ENCODE data around the gene RNF10. TPM values are rescaled to one million over a fixed set of nuclear protein-coding genes. Genes with fewer than 3 reads are reported as not detected.
A peak's percentile ranks its signal among the peaks of the same experiment; 100 is the strongest.

Gene RNF10
- total RNA-seq, 1 experiment from 2014 or later = 153 TPM

DNA sequence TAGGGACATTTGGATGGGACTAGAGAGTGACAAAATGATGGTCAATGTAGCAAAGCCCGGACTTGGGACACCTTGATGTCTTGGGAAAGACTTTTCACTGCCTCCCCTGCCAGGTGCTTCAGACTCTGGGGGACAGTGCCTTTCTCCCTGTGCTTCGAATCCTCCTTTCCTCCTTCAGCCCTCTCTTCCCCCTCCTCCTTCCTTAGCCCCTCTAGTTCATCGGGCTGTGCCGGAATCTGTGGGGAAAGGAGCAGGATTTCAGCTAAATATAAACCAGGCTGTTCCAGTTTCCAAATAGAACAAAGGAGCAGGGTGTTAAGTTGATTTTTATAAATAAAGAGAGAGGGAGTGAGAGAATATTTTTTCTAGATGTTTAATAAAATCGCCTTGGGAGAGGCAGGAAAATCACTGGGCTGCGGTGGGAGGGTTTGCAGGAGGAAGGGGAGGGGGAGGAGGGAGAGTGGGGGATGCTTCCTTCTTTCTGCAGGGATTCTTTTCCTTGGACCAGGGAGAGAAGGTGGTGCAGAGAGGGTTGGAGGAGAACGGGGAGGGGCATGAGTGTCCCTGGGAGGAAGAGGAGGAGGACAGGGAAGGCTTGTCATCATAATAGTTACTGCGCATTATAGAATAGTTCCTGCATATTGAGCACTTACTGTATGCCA lies 84.9 kb downstream of the RNF10 start:
- no peak overlapping the region for H2AFZ ChIP-seq (ENCODE audit: low read length)

More for the DNA sequence above, 84.9 kb downstream of the RNF10 start:
- Histone ChIP-seq H3K4ac (ENCODE audit: low read depth, low read length) (no peak overlapping the region), H4K91ac (ENCODE audit: insufficient read length, low read depth, low read length) (no peak overlapping the region), H2BK5ac (ENCODE audit: insufficient read length, low read length) (no peak overlapping the region), H2BK20ac (ENCODE audit: low read depth, low read length, poor library complexity, severe bottlenecking) (no peak overlapping the region), H3T11ph (ENCODE audit: low read length) (no peak overlapping the region), H3K27me3 (ENCODE audit: insufficient read depth, low read length) (no peaks in the 10 kb centered on the region), H3K4me2 (ENCODE audit: insufficient read depth, insufficient read length, low read length) (peak overlapping the region; percentile 32), H3K79me1 (ENCODE audit: insufficient read depth, low read depth, low read length, poor library complexity, severe bottlenecking) (no peaks in the 10 kb centered on the region), H4K5ac (ENCODE audit: insufficient read length, low read depth, low read length) (no peak overlapping the region), H2BK120ac (ENCODE audit: low read depth, low read length, poor library complexity, severe bottlenecking) (no peak overlapping the region), H4K20me1 (ENCODE audit: control insufficient read depth, insufficient read depth, insufficient read length) (no peaks in the 10 kb centered on the region), H3K27ac (ENCODE audit: insufficient read length, low read depth, low read length) (no peak overlapping the region), H3K9me3 (ENCODE audit: control insufficient read depth, low read depth, low read length) (no peaks in the 10 kb centered on the region), H3K56ac (ENCODE audit: insufficient read length, low read depth, low read length) (no peak overlapping the region), H2BK12ac (ENCODE audit: insufficient read length, low read depth, low read length) (no peak overlapping the region), H3K23me2 (ENCODE audit: insufficient read length, low read depth, low read length, poor library complexity, severe bottlenecking) (no peaks in the 10 kb centered on the region), H3K14ac (ENCODE audit: insufficient read depth, low read length) (no peak overlapping the region), H3K79me2 (ENCODE audit: insufficient read depth, low read length) (no peaks in the 10 kb centered on the region), H3K9ac (ENCODE audit: extremely low read depth, insufficient read length, low read length) (no peak overlapping the region), H3K4me1 (ENCODE audit: insufficient read depth, low read length) (peaks cover 4% of the 10 kb centered on the region; the same call in 1 of the 2 replicates), H3K18ac (ENCODE audit: insufficient read length, low read depth, low read length) (no peak overlapping the region), H2BK15ac (ENCODE audit: low read depth, low read length) (no peak overlapping the region), H3K23ac (ENCODE audit: insufficient read length, low read depth, low read length) (no peak overlapping the region), H2AK5ac (ENCODE audit: insufficient read length, low read length) (no peak overlapping the region), H4K8ac (replicated peaks; ENCODE audit: insufficient read length, low read depth, low read length) (no peak overlapping the region)
- H3K27me3 Mint-ChIP-seq (ENCODE audit: low read depth) = peaks cover 11% of the 10 kb centered on the region
- peaks cover 0 to 4% (median 0%) of the 10 kb centered on the region in 3 experiments; a peak in 1 of 7 replicates for H3K36me3 Mint-ChIP-seq (ENCODE audit: insufficient read depth in 1 of 3, low read depth in 3 of 3)
- DNase-seq = no peak
- H3K4me3 Mint-ChIP-seq = peak overlapping the region in 1 of 2 experiments; percentile 62; a peak in 2 of 5 replicates
- peaks cover 11 to 13% of the 10 kb centered on the region in 2 experiments for H3K4me1 Mint-ChIP-seq
- peaks cover 2 to 4% of the 10 kb centered on the region in 2 experiments; a peak in 3 of 5 replicates for H3K9me3 Mint-ChIP-seq
- no peak overlapping the region for H3K27ac Mint-ChIP-seq
- WGBS (ENCODE audit: extremely low coverage, insufficient read length, low lambda C conversion rate) = 100% methylated on average over 1 of the region's 8 CpGs
- TF ChIP-seq, protein P1, sequence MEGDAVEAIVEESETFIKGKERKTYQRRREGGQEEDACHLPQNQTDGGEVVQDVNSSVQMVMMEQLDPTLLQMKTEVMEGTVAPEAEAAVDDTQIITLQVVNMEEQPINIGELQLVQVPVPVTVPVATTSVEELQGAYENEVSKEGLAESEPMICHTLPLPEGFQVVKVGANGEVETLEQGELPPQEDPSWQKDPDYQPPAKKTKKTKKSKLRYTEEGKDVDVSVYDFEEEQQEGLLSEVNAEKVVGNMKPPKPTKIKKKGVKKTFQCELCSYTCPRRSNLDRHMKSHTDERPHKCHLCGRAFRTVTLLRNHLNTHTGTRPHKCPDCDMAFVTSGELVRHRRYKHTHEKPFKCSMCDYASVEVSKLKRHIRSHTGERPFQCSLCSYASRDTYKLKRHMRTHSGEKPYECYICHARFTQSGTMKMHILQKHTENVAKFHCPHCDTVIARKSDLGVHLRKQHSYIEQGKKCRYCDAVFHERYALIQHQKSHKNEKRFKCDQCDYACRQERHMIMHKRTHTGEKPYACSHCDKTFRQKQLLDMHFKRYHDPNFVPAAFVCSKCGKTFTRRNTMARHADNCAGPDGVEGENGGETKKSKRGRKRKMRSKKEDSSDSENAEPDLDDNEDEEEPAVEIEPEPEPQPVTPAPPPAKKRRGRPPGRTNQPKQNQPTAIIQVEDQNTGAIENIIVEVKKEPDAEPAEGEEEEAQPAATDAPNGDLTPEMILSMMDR (conservative IDR thresholded peaks at IDR 0.05) = no peak

Measured in H9 (cell line).